Natural killer cell (primary cell): Measurements from ENCODE around the gene ZNF750. TPM values are rescaled to one million over a fixed set of nuclear protein-coding genes. Genes with fewer than 3 reads are reported as not detected.

Experiments used
- ATAC-seq, 3 donors: fragments of 150-1000 bp in 2 of 3; fragments of 200-7000 bp in 1 of 3; cut with Tn5 transposase; 1 replicate in 1 of 3; 2 replicates in 2 of 3; pipeline ENCODE4 v1.10.0; 2021; ENCODE audit warnings: mild to moderate bottlenecking in 2 of 3, moderate library complexity in 2 of 3
- DNase-seq, 2 donors: peaks; one replicate each; pipeline versions ENCODE4 v3.0.0 to v3.0.0-alpha.2; 2013 to 2021; ENCODE audit warnings: mixed read lengths in 1 of 2
- H3K27ac ChIP-seq: one replicate; pipeline ENCODE4 v1.5.1; 2013; ENCODE audit warnings: mild to moderate bottlenecking, low read length
- H3K27me3 ChIP-seq: one replicate; pipeline ENCODE4 v1.6.1; 2013; ENCODE audit warnings: low read length; ENCODE audit not compliant: control insufficient read depth, insufficient read depth
- H3K36me3 ChIP-seq: one replicate; pipeline ENCODE4 v1.6.1; 2013; ENCODE audit warnings: low read length; ENCODE audit not compliant: control insufficient read depth, insufficient read depth
- H3K4me1 ChIP-seq: one replicate; pipeline ENCODE4 v1.6.1; 2013; ENCODE audit warnings: low read length; ENCODE audit not compliant: control insufficient read depth, insufficient read depth
- H3K4me3 ChIP-seq: one replicate; pipeline ENCODE4 v1.5.1; 2013; ENCODE audit warnings: low read length
- H3K9me3 ChIP-seq: one replicate; pipeline ENCODE4 v1.6.1; 2013; ENCODE audit warnings: low read length; ENCODE audit not compliant: control insufficient read depth, insufficient read depth
- H3K27ac Mint-ChIP-seq, 2 donors: one replicate each; pipeline ENCODE4 v1.8.0; 2022; ENCODE audit warnings: mild to moderate bottlenecking in 2 of 2, mixed read lengths in 2 of 2, moderate library complexity in 1 of 2
- H3K27me3 Mint-ChIP-seq, 2 donors: one replicate each; pipeline ENCODE4 v1.8.0; 2022; ENCODE audit warnings: low read depth in 2 of 2, mixed read lengths in 2 of 2
- H3K36me3 Mint-ChIP-seq: one replicate; pipeline ENCODE4 v1.8.0; 2022; ENCODE audit warnings: mixed read lengths
- H3K4me1 Mint-ChIP-seq, 2 donors: one replicate each; pipeline ENCODE4 v1.8.0; 2022; ENCODE audit warnings: mixed read lengths in 2 of 2
- H3K4me3 Mint-ChIP-seq: one replicate; pipeline ENCODE4 v1.8.0; 2022; ENCODE audit warnings: mild to moderate bottlenecking, moderate library complexity, mixed read lengths
- H3K9me3 Mint-ChIP-seq, 2 donors: one replicate each; pipeline ENCODE4 v1.8.0; 2022; ENCODE audit warnings: mixed read lengths in 2 of 2
- WGBS: methylation state at CpG from one replicate; pipeline ENCODE4 v1.1.7; 2013; ENCODE audit warnings: missing lambda C conversion rate; ENCODE audit not compliant: insufficient coverage; 5-methylcytosine and 5-hydroxymethylcytosine counted together
- intact Hi-C: fragments of 100-400 bp; cut with micrococcal nuclease; formaldehyde crosslinking; loops from one replicate; pipeline ENCODE4 v1.14.2; 2022
- total RNA-seq, 4 donors: library from RNA; stranded (reverse); fragments of 120-200 nt in 1 of 4; gene quantifications; one replicate each; pipeline versions ENCODE4 v1.2.3 to v1.2.4, GENCODE V29; 2013 to 2022
- TF ChIP-seq, protein P1 (sequence below): fragments of 200-600 bp; IDR thresholded peaks from one replicate; pipeline ENCODE4 v1.8.0; 2022; ENCODE audit warnings: antibody characterized with exemption

The ZNF750 gene
- not detected for total RNA-seq
- not detected for total RNA-seq (2013)

DNA sequence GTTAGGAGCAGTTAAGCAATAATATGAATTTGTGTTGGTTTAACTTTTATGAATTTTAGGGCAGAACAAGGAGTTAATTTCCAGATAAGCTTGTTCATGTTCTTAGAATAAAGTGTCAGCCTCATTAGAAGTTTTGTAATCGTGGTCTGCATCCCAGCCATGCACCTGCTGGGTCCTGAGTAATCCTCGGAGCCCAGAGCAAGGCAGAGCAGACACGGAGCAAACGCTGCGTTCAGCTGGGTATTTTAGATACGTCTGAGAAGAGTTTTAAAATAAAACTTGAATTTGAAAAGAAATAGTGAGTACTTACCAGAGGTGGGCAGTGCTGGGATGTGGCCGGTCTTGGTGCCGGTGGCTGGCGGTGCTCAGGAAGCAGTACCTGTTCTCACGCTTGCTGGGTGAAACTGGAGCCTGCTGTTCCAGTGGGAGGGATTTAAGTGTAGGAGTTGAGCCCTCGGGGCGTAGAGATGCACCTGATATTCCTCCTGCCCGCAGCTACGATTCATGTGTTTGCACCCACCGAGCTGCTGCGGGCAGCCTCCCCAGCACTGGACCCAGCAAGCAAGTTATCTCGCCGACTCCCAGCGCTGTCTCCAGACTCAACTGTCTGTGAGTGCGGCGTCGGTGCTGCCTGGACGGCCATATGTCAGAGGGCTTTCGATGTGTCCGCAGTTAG lies at the start of gene ZNF750:
TSS of gene ZNF750 (minus strand) at position 406 of the 676 bp plus-strand sequence. CDS start 7,568 bp downstream, outside the sequence.
- H3K27me3 Mint-ChIP-seq, result no peaks in the 10 kb centered on the region
- Histone ChIP-seq H3K27ac (no peak within 1 kb of the TSS), H3K27me3 (no peaks in the 10 kb centered on the region), H3K4me1 (peaks cover 13% of the 10 kb centered on the region), H3K36me3 (no peaks in the 10 kb centered on the region), H3K9me3 (no peaks in the 10 kb centered on the region), H3K4me3 (no peak within 1 kb of the TSS)
- ATAC-seq (no peak), DNase-seq (no peak)
- no peaks in the 10 kb centered on the region for H3K9me3 Mint-ChIP-seq
- H3K36me3 Mint-ChIP-seq, result no peaks in the 10 kb centered on the region
- H3K27ac Mint-ChIP-seq, result no peak within 1 kb of the TSS
- H3K4me3 Mint-ChIP-seq, result no peak within 1 kb of the TSS
- TF ChIP-seq, protein P1, sequence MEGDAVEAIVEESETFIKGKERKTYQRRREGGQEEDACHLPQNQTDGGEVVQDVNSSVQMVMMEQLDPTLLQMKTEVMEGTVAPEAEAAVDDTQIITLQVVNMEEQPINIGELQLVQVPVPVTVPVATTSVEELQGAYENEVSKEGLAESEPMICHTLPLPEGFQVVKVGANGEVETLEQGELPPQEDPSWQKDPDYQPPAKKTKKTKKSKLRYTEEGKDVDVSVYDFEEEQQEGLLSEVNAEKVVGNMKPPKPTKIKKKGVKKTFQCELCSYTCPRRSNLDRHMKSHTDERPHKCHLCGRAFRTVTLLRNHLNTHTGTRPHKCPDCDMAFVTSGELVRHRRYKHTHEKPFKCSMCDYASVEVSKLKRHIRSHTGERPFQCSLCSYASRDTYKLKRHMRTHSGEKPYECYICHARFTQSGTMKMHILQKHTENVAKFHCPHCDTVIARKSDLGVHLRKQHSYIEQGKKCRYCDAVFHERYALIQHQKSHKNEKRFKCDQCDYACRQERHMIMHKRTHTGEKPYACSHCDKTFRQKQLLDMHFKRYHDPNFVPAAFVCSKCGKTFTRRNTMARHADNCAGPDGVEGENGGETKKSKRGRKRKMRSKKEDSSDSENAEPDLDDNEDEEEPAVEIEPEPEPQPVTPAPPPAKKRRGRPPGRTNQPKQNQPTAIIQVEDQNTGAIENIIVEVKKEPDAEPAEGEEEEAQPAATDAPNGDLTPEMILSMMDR, result no peak
- H3K4me1 Mint-ChIP-seq, result peaks cover 20 to 21% of the 10 kb centered on the region in 2 donors
- 96% methylated on average over 25 of the region's 25 CpGs for WGBS
- intact Hi-C loops, result no loop called here

DNA sequence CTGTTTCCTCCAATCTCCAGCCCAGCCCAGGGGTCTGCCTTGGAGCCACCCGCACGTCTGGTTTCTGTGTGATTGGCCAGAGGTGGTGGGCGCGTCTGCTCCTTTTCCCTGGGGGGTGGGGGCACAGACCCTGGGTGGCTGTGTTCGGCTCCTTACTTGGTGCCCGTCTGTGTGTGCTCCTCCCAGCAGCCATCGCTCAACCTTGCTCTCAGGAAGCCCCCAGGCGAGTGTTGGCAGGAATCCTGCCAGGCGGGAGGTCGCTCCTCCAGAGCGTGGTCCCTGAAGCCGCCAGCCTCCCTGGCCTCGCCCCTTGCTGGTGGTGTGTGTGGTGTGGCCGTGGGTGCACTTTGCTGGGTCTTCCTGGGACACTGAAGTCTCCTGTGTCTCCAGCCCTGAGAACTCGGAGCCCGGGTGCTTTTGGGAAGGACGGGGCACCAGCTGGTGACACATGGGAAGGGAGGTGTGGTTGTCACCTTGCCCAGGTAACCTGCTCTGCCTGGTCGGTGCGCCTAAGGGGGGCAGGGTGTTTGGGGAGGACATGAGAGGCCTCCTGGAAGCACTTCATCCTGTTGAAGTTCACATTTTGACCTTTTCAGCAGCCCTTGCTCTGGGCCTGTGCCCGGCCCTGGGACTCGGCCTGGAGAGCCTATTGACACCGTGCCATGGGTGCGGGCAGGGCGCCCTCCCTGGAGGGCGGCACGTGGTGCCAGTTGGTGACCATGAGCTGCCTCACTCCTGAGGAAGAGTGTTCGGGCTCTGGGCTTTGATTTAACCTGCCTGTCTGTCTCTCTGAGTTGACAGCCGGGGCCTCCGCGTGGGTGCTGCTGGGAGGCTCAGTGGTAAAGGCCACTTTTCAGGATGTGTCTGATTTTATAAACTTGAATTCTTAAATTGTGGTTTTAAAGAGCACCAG lies 49.0 kb upstream of the ZNF750 start:
- no peak for ATAC-seq
- Mint-ChIP-seq H3K4me1 (peaks cover 59 to 61% of the 10 kb centered on the region in 2 donors), H3K4me3 (no peak overlapping the region), H3K36me3 (no peaks in the 10 kb centered on the region), H3K27me3 (peaks cover 0 to 5% of the 10 kb centered on the region in 2 donors), H3K27ac (no peak overlapping the region), H3K9me3 (peaks cover 0 to 2% of the 10 kb centered on the region in 2 donors)
- TF ChIP-seq, protein P1, result no peak
- Histone ChIP-seq H3K27me3 (no peaks in the 10 kb centered on the region), H3K9me3 (no peaks in the 10 kb centered on the region), H3K4me3 (no peak overlapping the region), H3K36me3 (peaks cover 7% of the 10 kb centered on the region), H3K27ac (no peak overlapping the region), H3K4me1 (peaks cover 50% of the 10 kb centered on the region)
- intact Hi-C loops, result no loop called here
- 88% methylated on average over 30 of the region's 30 CpGs for WGBS
- DNase-seq, result no peak

DNA sequence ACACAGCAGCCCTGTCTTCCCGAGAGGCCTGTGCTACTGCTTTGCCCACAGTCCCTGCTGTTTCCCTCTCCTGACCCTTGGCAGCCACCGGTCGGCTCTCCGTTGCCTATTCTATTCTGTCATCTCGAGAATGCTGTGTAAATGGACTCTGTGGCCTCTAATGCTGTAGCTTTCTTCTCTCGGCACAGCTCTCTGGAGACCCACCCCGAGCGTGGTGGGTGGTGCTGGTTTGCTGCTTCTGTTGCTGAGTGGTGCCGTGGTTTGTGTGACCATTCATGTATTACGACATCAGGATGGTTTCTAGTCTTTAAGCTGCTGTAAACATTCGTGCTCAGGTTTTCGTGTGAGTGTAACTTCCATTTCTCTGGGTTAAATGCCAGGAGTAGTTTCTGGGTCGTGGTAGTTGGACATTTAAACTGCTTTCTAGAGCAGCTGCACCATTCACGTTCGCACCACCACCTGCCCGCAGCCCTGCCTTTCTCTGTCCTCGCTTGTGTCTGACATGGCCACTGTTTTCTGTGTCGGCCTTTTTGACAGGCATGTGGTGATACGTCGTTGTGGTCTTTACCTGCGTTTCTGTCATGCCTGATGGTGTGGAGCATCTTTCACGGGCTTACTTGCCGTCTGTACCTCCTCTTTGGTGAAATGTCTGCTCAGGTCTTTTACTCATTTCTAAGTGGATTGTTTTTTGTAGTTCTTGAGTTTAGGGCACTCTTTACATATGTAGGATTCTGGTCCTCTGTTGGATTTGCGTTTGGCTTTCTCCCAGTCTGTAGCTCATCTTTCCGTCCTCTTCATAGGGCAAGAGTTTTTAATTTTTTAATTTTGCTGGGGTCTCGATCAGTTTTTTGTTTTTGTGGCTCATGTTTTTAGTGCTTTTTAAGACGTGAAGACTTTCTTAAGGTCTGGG lies 47.7 kb upstream of the ZNF750 start:
- H3K4me1 ChIP-seq, result peaks cover 51% of the 10 kb centered on the region
- Mint-ChIP-seq H3K4me1 (peaks cover 59 to 61% of the 10 kb centered on the region in 2 donors), H3K4me3 (peak overlapping the region; percentile 65)

More for the DNA sequence above, 47.7 kb upstream of the ZNF750 start:
- H3K27ac Mint-ChIP-seq, result peak overlapping the region; percentile 40 to 78
- TF ChIP-seq, protein P1, result no peak
- H3K27me3 Mint-ChIP-seq, result peaks cover 0 to 5% of the 10 kb centered on the region in 2 donors
- Histone ChIP-seq H3K9me3 (no peaks in the 10 kb centered on the region), H3K27me3 (no peaks in the 10 kb centered on the region), H3K36me3 (peaks cover 7% of the 10 kb centered on the region), H3K4me3 (no peak overlapping the region), H3K27ac (no peak overlapping the region)
- H3K9me3 Mint-ChIP-seq, result peaks cover 0 to 2% of the 10 kb centered on the region in 2 donors
- ATAC-seq (no peak), DNase-seq (no peak)
- WGBS, result 86% methylated on average over 27 of the region's 27 CpGs
- H3K36me3 Mint-ChIP-seq, result no peaks in the 10 kb centered on the region
- intact Hi-C loops, result no loop called here
